Cardiac muscle cell (in vitro differentiated cells and primary cell): ENCODE measurements around the gene PLAGL2. TPM values are rescaled to one million over a fixed set of nuclear protein-coding genes. Genes with fewer than 3 reads are reported as not detected.

Experiments
- DNase-seq, 2 donors: peaks; one replicate each; pipeline versions ENCODE4 v3.0.0 to v3.0.0-alpha.2; 2010 to 2017; ENCODE audit warnings: low read depth in 1 of 2, low spot score in 1 of 2
- H3K27ac ChIP-seq: fragments of 200-600 bp; sonication (generic); 2 replicates; pipeline ENCODE4 v1.5.1; 2016
- H3K27me3 ChIP-seq: fragments of 200-600 bp; sonication (generic); 2 replicates; pipeline ENCODE4 v1.6.0; 2016; ENCODE audit warnings: control low read depth
- H3K36me3 ChIP-seq: fragments of 200-600 bp; sonication (generic); 2 replicates; pipeline ENCODE4 v1.5.1; 2016; ENCODE audit warnings: control low read depth
- H3K4me1 ChIP-seq: fragments of 200-600 bp; sonication (generic); 2 replicates; pipeline ENCODE4 v1.8.1; 2017; ENCODE audit warnings: low read depth, mild to moderate bottlenecking, mixed run types
- H3K4me3 ChIP-seq: fragments of 200-600 bp; sonication (generic); 2 replicates; pipeline ENCODE4 v1.5.1; 2016; ENCODE audit warnings: mild to moderate bottlenecking
- H3K9me3 ChIP-seq: fragments of 200-600 bp; sonication (generic); 2 replicates; pipeline ENCODE4 v1.5.1; 2017; ENCODE audit warnings: low read depth, mild to moderate bottlenecking, control low read depth
- CTCF ChIP-seq: IDR thresholded peaks from 2 replicates; pipeline ENCODE4 v1.5.1; 2012; ENCODE audit warnings: low read depth, mild to moderate bottlenecking, low read length
- polyA plus RNA-seq: library from polyadenylated mRNA; unstranded; fragments of >200 nt; fragmentation: Nextera tagmentation; extraction: Ambion mirVana; gene quantifications from 2 replicates; pipeline ENCODE4 v1.2.1, GENCODE V29; 2016
- total RNA-seq: library from RNA; depleted of rRNA; stranded (reverse); fragments of >200 nt; gene quantifications from 2 replicates; pipeline ENCODE4 v1.2.3, GENCODE V29; 2016

Gene PLAGL2
- total and polyA plus RNA-seq, 2 experiments from 2014 or later = 18.3 to 29.8 TPM

- H3K27ac ChIP-seq = peak overlapping the region; percentile 13
- no peaks in the 10 kb centered on the region for H3K9me3 ChIP-seq
- H3K4me3 ChIP-seq = peak overlapping the region; percentile 30
- no peak for DNase-seq
- peaks cover 12% of the 10 kb centered on the region for H3K4me1 ChIP-seq
- no peak for TF ChIP-seq CTCF
- H3K36me3 ChIP-seq = peaks cover 10% of the 10 kb centered on the region
- no peaks in the 10 kb centered on the region for H3K27me3 ChIP-seq
Observed at GRCh38 chr20:32190616-32191415, 16.7 kb downstream of the PLAGL2 start.

GRCh38 chr20:32189691-32190615 is 17.6 kb downstream of the PLAGL2 start:
- Histone ChIP-seq H3K9me3 (no peaks in the 10 kb centered on the region), H3K4me3 (peak overlapping the region; percentile 30), H3K4me1 (peaks cover 15% of the 10 kb centered on the region), H3K27ac (peak overlapping the region; percentile 13), H3K36me3 (peaks cover 3% of the 10 kb centered on the region), H3K27me3 (no peaks in the 10 kb centered on the region)
- DNase-seq = peak; percentile 50 to 70
- no peak for TF ChIP-seq CTCF

- Histone ChIP-seq H3K27me3 (no peaks in the 10 kb centered on the region), H3K36me3 (no peaks in the 10 kb centered on the region), H3K27ac (no peak overlapping the region), H3K9me3 (no peaks in the 10 kb centered on the region), H3K4me1 (peaks cover 11% of the 10 kb centered on the region), H3K4me3 (no peak overlapping the region)
- no peak for TF ChIP-seq CTCF
- no peak for DNase-seq
Observed at GRCh38 chr20:32189123-32189410, 18.5 kb downstream of the PLAGL2 start.

- TF ChIP-seq CTCF = no peak
- Histone ChIP-seq H3K27ac (no peak overlapping the region), H3K9me3 (no peaks in the 10 kb centered on the region), H3K4me3 (no peak overlapping the region), H3K36me3 (no peaks in the 10 kb centered on the region), H3K4me1 (peaks cover 7% of the 10 kb centered on the region), H3K27me3 (no peaks in the 10 kb centered on the region)
- DNase-seq = no peak
Observed at GRCh38 chr20:32188376-32189122, 19.0 kb downstream of the PLAGL2 start.

GRCh38 chr20:32186506-32186905 is 21.0 kb downstream of the PLAGL2 start:
- no peaks in the 10 kb centered on the region for H3K9me3 ChIP-seq
- peaks cover 7% of the 10 kb centered on the region for H3K4me1 ChIP-seq
- H3K36me3 ChIP-seq = no peaks in the 10 kb centered on the region
- no peak overlapping the region for H3K27ac ChIP-seq
- no peak for DNase-seq
- no peak for TF ChIP-seq CTCF
- no peaks in the 10 kb centered on the region for H3K27me3 ChIP-seq
- no peak overlapping the region for H3K4me3 ChIP-seq
